Neural progenitor cell (in vitro differentiated cells): ENCODE data around the gene HEMK1. TPM values are rescaled to one million over a fixed set of nuclear protein-coding genes. Genes with fewer than 3 reads are reported as not detected.
A peak's percentile ranks its signal among the peaks of the same experiment; 100 is the strongest.

Experiments used
- DNase-seq: peaks from one replicate; pipeline ENCODE4 v3.0.0-alpha.2; 2016; ENCODE audit warnings: low spot score
- H2AFZ ChIP-seq: fragments of 200-600 bp; sonication (generic); replicated peaks from 2 replicates; pipeline ENCODE4 v1.6.1; 2016; ENCODE audit warnings: antibody characterized with exemption
- H3F3A ChIP-seq: fragments of 200-600 bp; sonication (generic); 2 replicates; pipeline ENCODE4 v1.6.1; 2016; ENCODE audit warnings: antibody characterized with exemption, low read depth
- H3K27ac ChIP-seq: fragments of 200-600 bp; sonication (generic); 2 replicates; pipeline ENCODE4 v1.5.1; 2016; ENCODE audit warnings: mild to moderate bottlenecking
- H3K27me3 ChIP-seq: fragments of 200-600 bp; sonication (generic); 2 replicates; pipeline ENCODE4 v1.6.1; 2016; ENCODE audit warnings: mild to moderate bottlenecking, moderate library complexity
- H3K36me3 ChIP-seq: fragments of 200-600 bp; sonication (generic); 2 replicates; pipeline ENCODE4 v1.5.1; 2016
- H3K4me1 ChIP-seq: fragments of 200-600 bp; sonication (generic); 2 replicates; pipeline ENCODE4 v1.6.1; 2016; ENCODE audit warnings: mixed run types
- H3K4me2 ChIP-seq: fragments of 200-600 bp; sonication (generic); 2 replicates; pipeline ENCODE4 v1.6.1; 2016
- H3K4me3 ChIP-seq: fragments of 200-600 bp; sonication (generic); 2 replicates; pipeline ENCODE4 v1.5.1; 2016
- H3K79me2 ChIP-seq: fragments of 200-600 bp; sonication (generic); 2 replicates; pipeline ENCODE4 v1.6.1; 2016; ENCODE audit warnings: low read depth
- H3K9ac ChIP-seq: fragments of 200-600 bp; sonication (generic); 2 replicates; pipeline ENCODE4 v1.6.1; 2016
- H3K9me3 ChIP-seq: fragments of 200-600 bp; sonication (generic); 2 replicates; pipeline ENCODE4 v1.5.1; 2016; ENCODE audit warnings: low read depth
- H4K20me1 ChIP-seq: fragments of 200-600 bp; sonication (generic); 2 replicates; pipeline ENCODE4 v1.6.1; 2016; ENCODE audit warnings: low read depth
- H3K27ac Mint-ChIP-seq: 3 replicates; pipeline ENCODE4 v1.8.0; 2021; ENCODE audit warnings: mixed read lengths
- H3K27me3 Mint-ChIP-seq: 2 replicates; pipeline ENCODE4 v1.8.0; 2022; ENCODE audit warnings: low read depth, mild to moderate bottlenecking, inconsistent platforms, moderate library complexity, mixed read lengths; ENCODE audit not compliant: insufficient read depth
- H3K36me3 Mint-ChIP-seq: 3 replicates; pipeline ENCODE4 v1.8.0; 2021; ENCODE audit warnings: mixed read lengths
- H3K4me1 Mint-ChIP-seq: 3 replicates; pipeline ENCODE4 v1.8.0; 2021; ENCODE audit warnings: mixed read lengths
- H3K4me3 Mint-ChIP-seq: 3 replicates; pipeline ENCODE4 v1.8.0; 2021; ENCODE audit warnings: mild to moderate bottlenecking, moderate library complexity, mixed read lengths
- H3K9me3 Mint-ChIP-seq: 3 replicates; pipeline ENCODE4 v1.8.0; 2020; ENCODE audit warnings: mixed read lengths
- EZH2 ChIP-seq: fragments of 200-600 bp; sonication (generic); IDR thresholded peaks from 2 replicates; pipeline ENCODE4 v1.6.1; 2017; ENCODE audit warnings: antibody characterized with exemption, mild to moderate bottlenecking, moderate library complexity
- EZH2phosphoT487 ChIP-seq: fragments of 200-600 bp; sonication (generic); IDR thresholded peaks from 2 replicates; pipeline ENCODE4 v1.6.1; 2017; ENCODE audit warnings: antibody characterized with exemption
- total RNA-seq: library from RNA; depleted of rRNA; stranded (reverse); fragments of >200 nt; gene quantifications from 2 replicates; pipeline ENCODE4 v1.2.3, GENCODE V29; 2015; ENCODE audit warnings: low replicate concordance
- TF ChIP-seq, protein P1 (sequence below): fragments of 200-600 bp; sonication (generic); IDR thresholded peaks from 2 replicates; pipeline ENCODE4 v1.5.1; 2017; ENCODE audit warnings: antibody characterized with exemption, mild to moderate bottlenecking

HEMK1 gene
- total RNA-seq, 1 donor from 2014 or later, result 9.3 TPM

DNA sequence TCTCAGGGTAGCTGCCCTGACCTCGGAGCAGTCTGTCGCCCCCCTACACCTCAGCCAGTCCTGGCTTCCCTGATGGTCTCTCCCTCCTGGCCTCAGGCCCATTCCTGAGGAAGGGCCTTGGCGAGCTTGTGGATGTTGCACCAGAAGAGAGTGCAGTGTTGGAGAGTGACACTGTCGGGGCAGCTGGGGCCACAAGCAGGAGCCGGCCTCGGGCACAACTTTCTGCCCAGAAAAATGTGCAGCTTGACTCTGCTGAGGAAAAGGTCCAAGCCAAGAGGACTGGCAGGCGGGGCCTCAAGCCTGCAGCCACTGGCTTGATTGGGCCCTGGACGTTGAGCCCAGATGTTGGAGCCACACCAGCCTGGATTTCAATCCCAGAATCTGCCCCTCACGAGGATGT, 12.8 kb downstream of the HEMK1 start:
- Histone ChIP-seq H3K4me2 (no peak overlapping the region), H2AFZ (no peak overlapping the region), H3K27ac (no peak overlapping the region), H3K79me2 (no peaks in the 10 kb centered on the region), H3K4me1 (no peaks in the 10 kb centered on the region), H3K9ac (no peak overlapping the region), H3K9me3 (no peaks in the 10 kb centered on the region), H3K4me3 (no peak overlapping the region), H3K36me3 (no peaks in the 10 kb centered on the region), H3K27me3 (no peaks in the 10 kb centered on the region), H3F3A (no peaks in the 10 kb centered on the region), H4K20me1 (no peaks in the 10 kb centered on the region)
- H3K4me3 Mint-ChIP-seq, result no peak overlapping the region
- H3K9me3 Mint-ChIP-seq, result no peaks in the 10 kb centered on the region
- no peak for DNase-seq
- H3K27ac Mint-ChIP-seq, result no peak overlapping the region
- no peaks in the 10 kb centered on the region for H3K4me1 Mint-ChIP-seq
- H3K36me3 Mint-ChIP-seq, result peaks cover 3% of the 10 kb centered on the region
- no peaks in the 10 kb centered on the region for H3K27me3 Mint-ChIP-seq
- no peak for TF ChIP-seq EZH2phosphoT487
- TF ChIP-seq, protein P1, sequence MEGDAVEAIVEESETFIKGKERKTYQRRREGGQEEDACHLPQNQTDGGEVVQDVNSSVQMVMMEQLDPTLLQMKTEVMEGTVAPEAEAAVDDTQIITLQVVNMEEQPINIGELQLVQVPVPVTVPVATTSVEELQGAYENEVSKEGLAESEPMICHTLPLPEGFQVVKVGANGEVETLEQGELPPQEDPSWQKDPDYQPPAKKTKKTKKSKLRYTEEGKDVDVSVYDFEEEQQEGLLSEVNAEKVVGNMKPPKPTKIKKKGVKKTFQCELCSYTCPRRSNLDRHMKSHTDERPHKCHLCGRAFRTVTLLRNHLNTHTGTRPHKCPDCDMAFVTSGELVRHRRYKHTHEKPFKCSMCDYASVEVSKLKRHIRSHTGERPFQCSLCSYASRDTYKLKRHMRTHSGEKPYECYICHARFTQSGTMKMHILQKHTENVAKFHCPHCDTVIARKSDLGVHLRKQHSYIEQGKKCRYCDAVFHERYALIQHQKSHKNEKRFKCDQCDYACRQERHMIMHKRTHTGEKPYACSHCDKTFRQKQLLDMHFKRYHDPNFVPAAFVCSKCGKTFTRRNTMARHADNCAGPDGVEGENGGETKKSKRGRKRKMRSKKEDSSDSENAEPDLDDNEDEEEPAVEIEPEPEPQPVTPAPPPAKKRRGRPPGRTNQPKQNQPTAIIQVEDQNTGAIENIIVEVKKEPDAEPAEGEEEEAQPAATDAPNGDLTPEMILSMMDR, result no peak

DNA sequence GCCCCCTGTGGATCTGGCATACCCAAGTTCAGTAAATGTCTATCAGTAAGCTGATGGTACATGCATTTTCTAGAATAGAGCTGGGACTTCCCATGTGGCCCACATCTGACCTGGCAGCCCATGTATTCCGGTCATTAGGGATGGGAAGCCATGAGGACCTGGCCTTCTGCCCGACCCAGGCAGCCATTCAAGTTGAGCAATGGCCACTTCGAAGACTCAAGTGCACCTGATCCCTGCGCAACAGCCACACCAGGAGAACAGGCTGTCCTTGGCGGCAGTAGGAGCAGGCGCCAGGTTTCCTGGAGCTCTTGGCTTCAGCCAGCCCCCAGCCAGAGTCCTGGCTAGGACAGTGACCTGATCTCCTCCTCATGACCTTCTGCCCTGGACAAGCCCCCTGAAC, 14.6 kb downstream of the HEMK1 start:
- Histone ChIP-seq H3K79me2 (no peaks in the 10 kb centered on the region), H4K20me1 (no peaks in the 10 kb centered on the region), H3K4me3 (no peak overlapping the region), H3F3A (no peaks in the 10 kb centered on the region), H3K27ac (no peak overlapping the region), H3K36me3 (no peaks in the 10 kb centered on the region), H2AFZ (no peak overlapping the region), H3K4me1 (no peaks in the 10 kb centered on the region), H3K9me3 (no peaks in the 10 kb centered on the region), H3K4me2 (no peak overlapping the region), H3K9ac (no peak overlapping the region), H3K27me3 (no peaks in the 10 kb centered on the region)
- no peaks in the 10 kb centered on the region for H3K9me3 Mint-ChIP-seq
- H3K36me3 Mint-ChIP-seq, result peaks cover 3% of the 10 kb centered on the region
- H3K27me3 Mint-ChIP-seq, result peaks cover 4% of the 10 kb centered on the region
- no peaks in the 10 kb centered on the region for H3K4me1 Mint-ChIP-seq
- TF ChIP-seq EZH2, result no peak
- TF ChIP-seq, protein P1, result no peak
- H3K4me3 Mint-ChIP-seq, result no peak overlapping the region
- DNase-seq, result no peak
- peak overlapping the region; percentile 36 for H3K27ac Mint-ChIP-seq

DNA sequence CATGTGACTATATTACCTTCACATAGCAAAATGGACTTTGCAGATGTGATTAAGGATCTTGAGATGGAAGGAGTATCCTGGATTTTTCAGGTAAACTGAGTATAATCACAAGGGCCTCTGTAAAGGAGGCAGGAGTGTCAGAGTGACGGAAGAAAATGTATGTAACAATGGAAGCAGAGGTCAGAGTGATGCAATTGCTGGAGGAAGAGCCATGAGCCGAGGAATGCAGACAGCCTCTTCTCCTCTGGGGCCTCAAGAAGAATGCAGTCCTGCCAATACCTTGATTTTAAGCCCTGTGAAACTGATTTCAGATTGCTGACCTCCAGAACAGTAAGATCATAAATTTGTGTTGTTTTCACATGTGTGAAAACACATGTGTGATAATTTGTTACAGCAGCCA, 15.1 kb downstream of the HEMK1 start:
- H3K4me3 Mint-ChIP-seq, result no peak overlapping the region
- H3K27ac Mint-ChIP-seq, result peak overlapping the region; percentile 36
- peaks cover 4% of the 10 kb centered on the region for H3K27me3 Mint-ChIP-seq

More for the DNA sequence above, 15.1 kb downstream of the HEMK1 start:
- Histone ChIP-seq H3K36me3 (no peaks in the 10 kb centered on the region), H3K9me3 (no peaks in the 10 kb centered on the region), H3K27ac (no peak overlapping the region), H3K27me3 (no peaks in the 10 kb centered on the region), H3K9ac (no peak overlapping the region), H3F3A (no peaks in the 10 kb centered on the region), H3K4me2 (no peak overlapping the region), H3K4me1 (no peaks in the 10 kb centered on the region), H2AFZ (no peak overlapping the region), H3K4me3 (no peak overlapping the region), H4K20me1 (no peaks in the 10 kb centered on the region), H3K79me2 (no peaks in the 10 kb centered on the region)
- TF ChIP-seq, protein P1, result no peak
- TF ChIP-seq EZH2 (no peak), EZH2phosphoT487 (no peak)
- DNase-seq, result no peak
- Mint-ChIP-seq H3K36me3 (no peaks in the 10 kb centered on the region), H3K9me3 (no peaks in the 10 kb centered on the region), H3K4me1 (no peaks in the 10 kb centered on the region)
